ENCODE measurements around the gene TRIM54. TPM values are rescaled to one million over a fixed set of nuclear protein-coding genes. Genes with fewer than 3 reads are reported as not detected.
A peak's percentile ranks its signal among the peaks of the same experiment; 100 is the strongest.

Gene TRIM54
- total RNA-seq, 2 experiments from 2014 or later: not detected

GRCh38 chr2:27247893-27248292, 34.3 kb upstream of the TRIM54 start:
- Mint-ChIP-seq H3K4me1 (no peaks in the 10 kb centered on the region), H3K36me3 (ENCODE audit: low read depth) (peaks cover 5% of the 10 kb centered on the region), H3K27ac (no peak overlapping the region), H3K27me3 (peaks cover 14% of the 10 kb centered on the region), H3K9me3 (no peaks in the 10 kb centered on the region), H3K4me3 (no peak overlapping the region)
- ChIA-PET CTCF (interaction anchor here (1.8 to 3.9 kb wide), 2 partner anchors 14 to 32 kb away, joined by 9 to 12 read pairs; no protein-coding TSS in a partner anchor), POLR2A (no interaction called here)
- DNase-seq: no peak

- Mint-ChIP-seq H3K27me3 (peaks cover 14% of the 10 kb centered on the region), H3K4me3 (no peak overlapping the region), H3K4me1 (no peaks in the 10 kb centered on the region), H3K36me3 (ENCODE audit: low read depth) (no peaks in the 10 kb centered on the region), H3K27ac (no peak overlapping the region), H3K9me3 (no peaks in the 10 kb centered on the region)
- no peak for DNase-seq
- ChIA-PET POLR2A (no interaction called here), CTCF (interaction anchor here (0.6 to 3.9 kb wide), 7 partner anchors 15 to 433 kb away, joined by 3 to 12 read pairs (median 4); partner anchors contain the start of gene TRIM54)
Measured at GRCh38 chr2:27249159-27249890, 32.9 kb upstream of the TRIM54 start.

GRCh38 chr2:27249891-27250651, 32.2 kb upstream of the TRIM54 start:
- no peaks in the 10 kb centered on the region for H3K9me3 Mint-ChIP-seq
- H3K4me3 Mint-ChIP-seq: no peak overlapping the region
- H3K36me3 Mint-ChIP-seq (ENCODE audit: low read depth): no peaks in the 10 kb centered on the region
- CTCF ChIA-PET: interaction anchor here (0.6 to 3.9 kb wide), 10 partner anchors 14 to 433 kb away, joined by 3 to 15 read pairs (median 4); partner anchors contain the start of gene TRIM54
- H3K4me1 Mint-ChIP-seq: no peaks in the 10 kb centered on the region
- POLR2A ChIA-PET: no interaction called here
- peak; percentile 45 for DNase-seq
- peaks cover 16% of the 10 kb centered on the region for H3K27me3 Mint-ChIP-seq
- H3K27ac Mint-ChIP-seq: no peak overlapping the region

GRCh38 chr2:27250652-27251379, 31.4 kb upstream of the TRIM54 start:
- Mint-ChIP-seq H3K36me3 (ENCODE audit: low read depth) (no peaks in the 10 kb centered on the region), H3K4me3 (no peak overlapping the region), H3K27ac (no peak overlapping the region), H3K4me1 (no peaks in the 10 kb centered on the region), H3K27me3 (peaks cover 21% of the 10 kb centered on the region), H3K9me3 (no peaks in the 10 kb centered on the region)
- POLR2A ChIA-PET: no interaction called here
- CTCF ChIA-PET: interaction anchor here (0.6 to 3.9 kb wide), 8 partner anchors 14 to 289 kb away, joined by 3 to 15 read pairs (median 4); no protein-coding TSS in a partner anchor
- DNase-seq: no peak

GRCh38 chr2:27251766-27252165, 30.5 kb upstream of the TRIM54 start:
- H3K36me3 Mint-ChIP-seq (ENCODE audit: low read depth): no peaks in the 10 kb centered on the region
- ChIA-PET POLR2A (no interaction called here), CTCF (interaction anchor here (1.0 to 3.5 kb wide), 6 partner anchors 13 to 290 kb away, joined by 3 to 15 read pairs (median 6); no protein-coding TSS in a partner anchor)
- no peak overlapping the region for H3K27ac Mint-ChIP-seq
- DNase-seq: no peak
- H3K4me3 Mint-ChIP-seq: no peak overlapping the region
- H3K9me3 Mint-ChIP-seq: no peaks in the 10 kb centered on the region
- no peaks in the 10 kb centered on the region for H3K4me1 Mint-ChIP-seq
- peaks cover 27% of the 10 kb centered on the region for H3K27me3 Mint-ChIP-seq

- DNase-seq: no peak
- ChIA-PET POLR2A (no interaction called here), CTCF (no interaction called here)
- Mint-ChIP-seq H3K4me3 (no peak overlapping the region), H3K9me3 (no peaks in the 10 kb centered on the region), H3K27ac (no peak overlapping the region), H3K36me3 (ENCODE audit: low read depth) (no peaks in the 10 kb centered on the region), H3K4me1 (no peaks in the 10 kb centered on the region), H3K27me3 (peaks cover 40% of the 10 kb centered on the region)
Measured at GRCh38 chr2:27255187-27255586, 27.0 kb upstream of the TRIM54 start.

GRCh38 chr2:27255660-27256059, 26.6 kb upstream of the TRIM54 start:
- Mint-ChIP-seq H3K4me1 (no peaks in the 10 kb centered on the region), H3K36me3 (ENCODE audit: low read depth) (no peaks in the 10 kb centered on the region), H3K4me3 (no peak overlapping the region), H3K9me3 (no peaks in the 10 kb centered on the region), H3K27me3 (peaks cover 44% of the 10 kb centered on the region), H3K27ac (no peak overlapping the region)
- no peak for DNase-seq
- CTCF ChIA-PET: interaction anchor here (1.3 kb wide), 1 partner anchor 18 kb away, joined by 3 read pairs; no protein-coding TSS in a partner anchor
- POLR2A ChIA-PET: no interaction called here

- no peak overlapping the region for H3K27ac Mint-ChIP-seq
- CTCF ChIA-PET: interaction anchor here (1.3 kb wide), 1 partner anchor 16 kb away, joined by 3 read pairs; no protein-coding TSS in a partner anchor
- H3K4me3 Mint-ChIP-seq: no peak overlapping the region
- no peaks in the 10 kb centered on the region for H3K9me3 Mint-ChIP-seq
- POLR2A ChIA-PET: no interaction called here
- H3K4me1 Mint-ChIP-seq: peaks cover 7% of the 10 kb centered on the region
- peaks cover 47% of the 10 kb centered on the region for H3K27me3 Mint-ChIP-seq
- DNase-seq: no peak
- peaks cover 2% of the 10 kb centered on the region for H3K36me3 Mint-ChIP-seq (ENCODE audit: low read depth)
Measured at GRCh38 chr2:27256855-27257454, 25.3 kb upstream of the TRIM54 start.

GRCh38 chr2:27258051-27258450, 24.2 kb upstream of the TRIM54 start:
- H3K9me3 Mint-ChIP-seq: no peaks in the 10 kb centered on the region
- ChIA-PET POLR2A (no interaction called here), CTCF (no interaction called here)
- no peak for DNase-seq
- peaks cover 49% of the 10 kb centered on the region for H3K27me3 Mint-ChIP-seq
- H3K36me3 Mint-ChIP-seq (ENCODE audit: low read depth): peaks cover 2% of the 10 kb centered on the region
- H3K4me3 Mint-ChIP-seq: no peak overlapping the region
- H3K27ac Mint-ChIP-seq: no peak overlapping the region
- peaks cover 7% of the 10 kb centered on the region for H3K4me1 Mint-ChIP-seq

GRCh38 chr2:27261241-27261925, 20.8 kb upstream of the TRIM54 start:
- CTCF ChIA-PET: interaction anchor here (1.1 kb wide), 1 partner anchor 11 kb away, joined by 3 read pairs; no protein-coding TSS in a partner anchor
- H3K4me3 Mint-ChIP-seq: peak overlapping the region; percentile 59
- peaks cover 27% of the 10 kb centered on the region for H3K4me1 Mint-ChIP-seq

GRCh38 chr2:27261926-27262298, 20.3 kb upstream of the TRIM54 start:
- Mint-ChIP-seq H3K36me3 (ENCODE audit: low read depth) (peaks cover 2% of the 10 kb centered on the region), H3K4me1 (peaks cover 27% of the 10 kb centered on the region), H3K4me3 (peak overlapping the region; percentile 59), H3K9me3 (no peaks in the 10 kb centered on the region), H3K27ac (no peak overlapping the region), H3K27me3 (peaks cover 53% of the 10 kb centered on the region)
- DNase-seq: no peak
- POLR2A ChIA-PET: no interaction called here
- CTCF ChIA-PET: interaction anchor here (1.1 to 1.3 kb wide), 2 partner anchors 10 to 41 kb away, joined by 3 to 5 read pairs; no protein-coding TSS in a partner anchor

More at GRCh38 chr2:27261241-27261925, 20.8 kb upstream of the TRIM54 start:
- no peak overlapping the region for H3K27ac Mint-ChIP-seq
- H3K27me3 Mint-ChIP-seq: peaks cover 56% of the 10 kb centered on the region
- peaks cover 2% of the 10 kb centered on the region for H3K36me3 Mint-ChIP-seq (ENCODE audit: low read depth)
- POLR2A ChIA-PET: no interaction called here
- H3K9me3 Mint-ChIP-seq: no peaks in the 10 kb centered on the region
- no peak for DNase-seq

All from activated CD4-positive, alpha-beta T cell treated with anti-CD3 and anti-CD28 coated beads, Interleukin-2, amount 10 ng/mL, durations not matched to agents 7 days and 5 days (primary cell).